Measurements from ENCODE around the gene ZDHHC18.

GRCh38 chr1:26839339-26839722 lies 12.8 kb downstream of the ZDHHC18 start:
- TF ChIP-seq CTCF (IDR thresholded peaks at IDR 0.05) (no peak), POLR2A (IDR thresholded peaks at IDR 0.05) (no peak)
